Mesenchymal stem cell (in vitro differentiated cells and primary cell): Measurements from ENCODE around the gene HRK.

ENCODE experiments used
- DNase-seq: peaks from one replicate; pipeline ENCODE4 v3.0.0-alpha.2; 2013
- H2AFZ ChIP-seq: one replicate; pipeline ENCODE4 v1.6.1; 2013; ENCODE audit warnings: low read depth, mild to moderate bottlenecking, control low read depth, inconsistent platforms, low read length, moderate library complexity
- H2AK5ac ChIP-seq: 2 replicates; pipeline ENCODE4 v1.6.1; 2013; ENCODE audit warnings: low read length, moderate library complexity, mild to moderate bottlenecking, inconsistent platforms; ENCODE audit not compliant: severe bottlenecking
- H2BK120ac ChIP-seq: one replicate; pipeline ENCODE4 v1.6.1; 2013; ENCODE audit warnings: low read depth, mild to moderate bottlenecking, inconsistent platforms, low read length, moderate library complexity
- H2BK12ac ChIP-seq, 2 experiments: one replicate each; pipeline ENCODE4 v1.6.1; 2013; ENCODE audit warnings: inconsistent platforms in 2 of 2, low read length in 2 of 2, mild to moderate bottlenecking in 2 of 2, moderate library complexity in 2 of 2, control low read depth in 1 of 2
- H2BK15ac ChIP-seq: one replicate; pipeline ENCODE4 v1.6.1; 2013; ENCODE audit warnings: mild to moderate bottlenecking, low read depth, inconsistent platforms; ENCODE audit not compliant: poor library complexity, severe bottlenecking
- H2BK5ac ChIP-seq: 2 replicates; pipeline ENCODE4 v1.6.1; 2013; ENCODE audit warnings: low read depth, mild to moderate bottlenecking, low read length, control low read depth, inconsistent platforms; ENCODE audit not compliant: poor library complexity, severe bottlenecking
- H3K14ac ChIP-seq, 2 experiments: one replicate each; pipeline ENCODE4 v1.6.1; 2013; ENCODE audit warnings: inconsistent platforms in 2 of 2, low read length in 2 of 2, control low read depth in 1 of 2, mild to moderate bottlenecking in 1 of 2, moderate library complexity in 1 of 2
- H3K18ac ChIP-seq, 2 experiments: one replicate each; pipeline ENCODE4 v1.6.1; 2013; ENCODE audit warnings: inconsistent platforms in 2 of 2, low read length in 2 of 2, control low read depth in 1 of 2, low read depth in 1 of 2, mild to moderate bottlenecking in 1 of 2
- H3K23ac ChIP-seq, 2 experiments: one replicate each; pipeline ENCODE4 v1.6.1; 2013; ENCODE audit warnings: inconsistent platforms in 2 of 2, low read length in 2 of 2, mild to moderate bottlenecking in 2 of 2, moderate library complexity in 2 of 2, control low read depth in 1 of 2
- H3K27ac ChIP-seq: 2 replicates; pipeline ENCODE4 v1.5.1; 2013; ENCODE audit warnings: mild to moderate bottlenecking, moderate library complexity, low read length, control low read depth, inconsistent platforms; ENCODE audit not compliant: poor library complexity, severe bottlenecking
- H3K27me3 ChIP-seq, 2 experiments: 2 replicates each; pipeline versions ENCODE4 v1.6.1 to v1.7.0; 2013; ENCODE audit warnings: low read length in 2 of 2, mild to moderate bottlenecking in 2 of 2, moderate library complexity in 2 of 2, control low read depth in 1 of 2, inconsistent platforms in 1 of 2; ENCODE audit not compliant: control insufficient read depth in 1 of 2, insufficient read depth in 1 of 2
- H3K36me3 ChIP-seq, 2 experiments: 2 replicates each; pipeline versions ENCODE4 v1.6.1 to v1.7.0; 2013; ENCODE audit warnings: low read length in 2 of 2, control low read depth in 1 of 2, inconsistent platforms in 1 of 2, low read depth in 1 of 2, mild to moderate bottlenecking in 1 of 2; ENCODE audit not compliant: insufficient read depth in 2 of 2, control insufficient read depth in 1 of 2
- H3K4ac ChIP-seq, 2 experiments: one replicate each; pipeline ENCODE4 v1.6.1; 2013; ENCODE audit warnings: inconsistent platforms in 2 of 2, low read length in 2 of 2, mild to moderate bottlenecking in 2 of 2, moderate library complexity in 2 of 2, control low read depth in 1 of 2, low read depth in 1 of 2
- H3K4me1 ChIP-seq: 2 replicates; pipeline ENCODE4 v1.6.1; 2013; ENCODE audit warnings: low read depth, low read length, control low read depth; ENCODE audit not compliant: control insufficient read depth, insufficient read depth
- H3K4me2 ChIP-seq: 2 replicates; pipeline ENCODE4 v1.6.1; 2013; ENCODE audit warnings: low read length, mild to moderate bottlenecking, inconsistent platforms; ENCODE audit not compliant: poor library complexity, severe bottlenecking
- H3K4me3 ChIP-seq, 2 experiments: 2 replicates each; pipeline versions ENCODE4 v1.5.1 to v1.7.0; 2013; ENCODE audit warnings: low read length in 2 of 2, mild to moderate bottlenecking in 2 of 2, control low read depth in 1 of 2, low read depth in 1 of 2; ENCODE audit not compliant: insufficient read depth in 1 of 2
- H3K79me1 ChIP-seq: replicated peaks from 2 replicates; pipeline ENCODE4 v1.6.1; 2013; ENCODE audit warnings: mild to moderate bottlenecking, control low read depth, low read length, inconsistent platforms; ENCODE audit not compliant: poor library complexity, severe bottlenecking
- H3K9ac ChIP-seq: 2 replicates; pipeline ENCODE4 v1.7.0; 2013; ENCODE audit warnings: mild to moderate bottlenecking, low read length, moderate library complexity
- H3K9me3 ChIP-seq: 2 replicates; pipeline ENCODE4 v1.7.0; 2013; ENCODE audit warnings: mild to moderate bottlenecking, low read length; ENCODE audit not compliant: control insufficient read depth
- H4K8ac ChIP-seq: one replicate; pipeline ENCODE4 v1.6.1; 2013; ENCODE audit warnings: inconsistent platforms, mild to moderate bottlenecking, low read length, moderate library complexity
- H4K91ac ChIP-seq: one replicate; pipeline ENCODE4 v1.6.1; 2013; ENCODE audit warnings: mild to moderate bottlenecking, low read length, inconsistent platforms
- WGBS: methylation state at CpG from one replicate; pipeline ENCODE4 v1.1.7; 2013; ENCODE audit warnings: mixed read lengths; 5-methylcytosine and 5-hydroxymethylcytosine counted together

The HRK gene

GRCh38 chr12:116807546-116807945 lies 73.7 kb downstream of the HRK start:
- H2BK5ac ChIP-seq, result no peak overlapping the region
- H3K14ac ChIP-seq, result no peak overlapping the region
- no peak overlapping the region for H3K4ac ChIP-seq
- no peak overlapping the region for H2BK120ac ChIP-seq
- no peak overlapping the region for H2BK15ac ChIP-seq
- no peak overlapping the region for H3K4me3 ChIP-seq
- no peak overlapping the region for H3K27ac ChIP-seq
- DNase-seq, result no peak
- no peak overlapping the region for H2BK12ac ChIP-seq
- H2AFZ ChIP-seq, result no peak overlapping the region
- no peak overlapping the region for H3K9ac ChIP-seq
- no peak overlapping the region for H3K23ac ChIP-seq
- no peak overlapping the region for H2AK5ac ChIP-seq
- H3K18ac ChIP-seq, result no peak overlapping the region
- peaks cover 0 to 9% of the 10 kb centered on the region in 2 experiments for H3K27me3 ChIP-seq
- no peak overlapping the region for H4K91ac ChIP-seq
- no peaks in the 10 kb centered on the region for H3K9me3 ChIP-seq
- no peaks in the 10 kb centered on the region for H3K36me3 ChIP-seq
- H3K4me1 ChIP-seq, result no peaks in the 10 kb centered on the region
- 92% methylated on average over 6 of the region's 6 CpGs for WGBS
- H3K4me2 ChIP-seq, result no peak overlapping the region
- no peaks in the 10 kb centered on the region for H3K79me1 ChIP-seq
- H4K8ac ChIP-seq, result no peak overlapping the region

- no peak overlapping the region for H3K18ac ChIP-seq
- no peaks in the 10 kb centered on the region for H3K79me1 ChIP-seq
- H3K4me1 ChIP-seq, result no peaks in the 10 kb centered on the region
- H3K27ac ChIP-seq, result no peak overlapping the region
- no peak overlapping the region for H2AK5ac ChIP-seq
- H3K4me2 ChIP-seq, result no peak overlapping the region
- H2BK12ac ChIP-seq, result no peak overlapping the region
- H3K9me3 ChIP-seq, result no peaks in the 10 kb centered on the region
- peaks cover 0 to 9% of the 10 kb centered on the region in 2 experiments for H3K27me3 ChIP-seq
- H2BK15ac ChIP-seq, result no peak overlapping the region
- no peaks in the 10 kb centered on the region for H3K36me3 ChIP-seq
- no peak overlapping the region for H3K4me3 ChIP-seq
- H3K14ac ChIP-seq, result no peak overlapping the region
- H2BK120ac ChIP-seq, result no peak overlapping the region
- H2BK5ac ChIP-seq, result no peak overlapping the region
- no peak overlapping the region for H4K8ac ChIP-seq
- no peak for DNase-seq
- no peak overlapping the region for H3K9ac ChIP-seq
- WGBS, result 86% methylated on average over 7 of the region's 10 CpGs
- no peak overlapping the region for H2AFZ ChIP-seq
- H3K23ac ChIP-seq, result no peak overlapping the region
- H3K4ac ChIP-seq, result no peak overlapping the region
- no peak overlapping the region for H4K91ac ChIP-seq
Measured at GRCh38 chr12:116806845-116807440, 74.3 kb downstream of the HRK start.
